ENCODE measurements around the gene CCDC192.
A peak's percentile ranks its signal among the peaks of the same experiment; 100 is the strongest.

Gene CCDC192

GRCh38 chr5:127893232-127893631 is 190.0 kb downstream of the CCDC192 start:
- no peak for TF ChIP-seq CTCF (conservative IDR thresholded peaks at IDR 0.05; ENCODE audit: low read length)
- no peak for DNase-seq (ENCODE audit: low read depth)
- H3K4me3 ChIP-seq (ENCODE audit: low read length) = no peak overlapping the region

- no peak overlapping the region for H3K4me3 ChIP-seq (ENCODE audit: low read length)
- no peak for TF ChIP-seq CTCF (conservative IDR thresholded peaks at IDR 0.05; ENCODE audit: low read length)
- DNase-seq (ENCODE audit: low read depth) = no peak
Measured at GRCh38 chr5:127894461-127894860, 191.3 kb downstream of the CCDC192 start.

GRCh38 chr5:127898551-127899213 is 195.5 kb downstream of the CCDC192 start:
- no peak for TF ChIP-seq CTCF (conservative IDR thresholded peaks at IDR 0.05; ENCODE audit: low read length)
- H3K4me3 ChIP-seq (ENCODE audit: low read length) = no peak overlapping the region
- no peak for DNase-seq (ENCODE audit: low read depth)

- H3K4me3 ChIP-seq (ENCODE audit: low read length) = no peak overlapping the region
- no peak for TF ChIP-seq CTCF (conservative IDR thresholded peaks at IDR 0.05; ENCODE audit: low read length)
- no peak for DNase-seq (ENCODE audit: low read depth)
Measured at GRCh38 chr5:127899214-127899610, 196.0 kb downstream of the CCDC192 start.

- DNase-seq (ENCODE audit: low read depth) = no peak
- H3K4me3 ChIP-seq (ENCODE audit: low read length) = no peak overlapping the region
- no peak for TF ChIP-seq CTCF (conservative IDR thresholded peaks at IDR 0.05; ENCODE audit: low read length)
Measured at GRCh38 chr5:127906562-127907204, 203.5 kb downstream of the CCDC192 start.

- H3K4me3 ChIP-seq (ENCODE audit: low read length) = no peak overlapping the region
- TF ChIP-seq CTCF (conservative IDR thresholded peaks at IDR 0.05; ENCODE audit: low read length) = no peak
- DNase-seq (ENCODE audit: low read depth) = no peak
Measured at GRCh38 chr5:127907907-127908306, 204.7 kb downstream of the CCDC192 start.

GRCh38 chr5:127909066-127909465 is 205.9 kb downstream of the CCDC192 start:
- peak; percentile 55 for DNase-seq (ENCODE audit: low read depth)
- no peak overlapping the region for H3K4me3 ChIP-seq (ENCODE audit: low read length)
- TF ChIP-seq CTCF (conservative IDR thresholded peaks at IDR 0.05; ENCODE audit: low read length) = peak; percentile 73

All from AG10803 (cell line).